Measurements from ENCODE around the gene GSG1L. TPM values are rescaled to one million over a fixed set of nuclear protein-coding genes. Genes with fewer than 3 reads are reported as not detected.
A peak's percentile ranks its signal among the peaks of the same experiment; 100 is the strongest.

Gene GSG1L
- polyA plus RNA-seq, 3 donors, result 0.41 to 0.91 (median 0.50) TPM

DNA sequence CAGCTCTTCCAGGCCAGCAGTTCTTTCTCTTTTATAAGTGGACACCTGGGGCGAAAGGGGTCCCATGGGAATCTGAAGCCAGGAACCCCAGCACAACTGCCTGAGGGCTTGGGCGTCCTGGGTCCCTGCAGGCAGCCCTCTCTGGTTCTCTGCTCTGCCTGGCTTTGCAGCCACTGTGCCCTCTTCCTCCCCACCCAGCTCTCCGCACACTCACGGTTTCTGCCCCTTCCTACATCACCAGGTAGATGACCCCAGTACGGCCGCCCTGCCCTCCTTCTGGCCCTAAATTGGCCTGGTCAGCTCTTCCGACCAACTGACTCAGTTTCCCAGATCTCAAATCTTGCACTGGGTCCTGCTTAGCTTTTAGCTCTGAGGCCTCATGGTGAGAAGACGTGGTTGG, 288.3 kb downstream of the GSG1L start:
- DNase-seq, result no peak

DNA sequence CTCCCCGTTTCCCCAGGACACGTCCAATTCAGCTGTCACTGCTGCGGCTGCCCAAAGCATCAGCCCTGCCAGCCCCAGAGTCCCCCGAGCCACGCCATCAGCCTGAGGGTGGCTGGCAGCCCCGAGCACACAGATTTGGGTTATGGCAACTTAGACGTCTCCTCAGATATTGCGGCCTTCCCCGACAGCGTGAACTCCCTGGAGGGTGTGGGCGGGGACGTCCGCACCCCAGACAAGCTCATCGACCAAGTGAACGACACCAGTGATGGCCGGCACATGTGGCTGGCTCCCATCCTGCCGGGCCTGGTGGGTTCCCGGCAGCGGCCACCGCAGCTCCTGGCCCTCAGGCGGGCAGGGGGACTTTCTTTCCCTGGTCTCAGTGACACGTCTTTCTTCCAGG, 288.7 kb downstream of the GSG1L start:
- DNase-seq, result no peak

DNA sequence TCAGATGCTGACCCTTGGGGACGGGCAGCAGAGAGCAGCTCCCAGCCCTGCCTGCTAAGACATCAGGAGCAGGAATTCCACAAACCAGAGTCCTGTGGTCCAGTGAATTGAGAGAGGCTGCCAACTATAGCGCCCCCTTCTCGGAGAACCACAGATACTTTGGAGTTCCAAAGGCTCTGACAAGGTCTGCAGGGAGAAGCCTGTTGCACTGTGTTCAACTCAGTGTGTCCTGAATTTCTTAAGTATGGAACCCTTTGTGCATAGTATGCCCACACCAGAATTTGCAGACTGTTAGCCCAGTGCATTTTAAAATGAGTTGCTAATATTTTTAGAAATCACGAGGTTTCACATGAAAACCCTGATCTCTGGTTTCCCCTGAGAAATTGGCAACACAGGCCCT, 290.2 kb downstream of the GSG1L start:
- DNase-seq, result no peak

DNA sequence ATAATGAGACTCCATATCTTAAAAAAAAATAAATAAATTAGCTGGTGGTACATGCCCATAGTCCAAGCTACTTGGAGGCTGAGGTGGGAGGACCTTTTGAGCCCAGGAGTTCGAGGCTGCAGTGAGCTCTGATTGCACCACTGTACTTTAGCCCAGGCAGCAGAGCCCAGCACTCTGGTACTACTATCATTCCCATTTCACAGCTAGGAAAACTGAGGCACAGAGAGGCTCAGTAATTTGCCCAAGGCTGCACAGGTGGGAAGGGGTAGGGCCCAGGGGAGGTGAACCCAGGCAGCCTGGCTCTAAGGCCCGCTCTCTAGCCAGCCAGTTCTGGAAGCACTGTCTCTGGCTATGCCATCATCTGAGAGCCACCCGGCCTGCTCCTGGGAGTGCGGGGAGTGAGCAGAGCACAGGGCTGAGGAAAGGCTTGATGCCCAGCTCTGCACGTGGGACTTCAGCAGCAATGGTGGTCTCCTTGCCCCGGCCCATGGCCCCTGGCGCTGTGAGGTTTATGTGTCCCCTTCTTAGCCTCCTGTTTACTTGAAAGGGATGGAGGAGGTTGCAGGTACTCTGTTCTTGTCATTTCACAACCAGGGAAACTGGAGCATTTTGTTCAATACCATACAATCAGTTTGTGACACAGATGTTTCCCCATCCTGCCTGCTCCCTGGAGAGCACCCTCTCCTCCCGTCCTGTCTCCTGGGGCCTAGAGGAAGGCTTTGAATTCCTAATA, 291.3 kb downstream of the GSG1L start:
- no peak for DNase-seq

DNA sequence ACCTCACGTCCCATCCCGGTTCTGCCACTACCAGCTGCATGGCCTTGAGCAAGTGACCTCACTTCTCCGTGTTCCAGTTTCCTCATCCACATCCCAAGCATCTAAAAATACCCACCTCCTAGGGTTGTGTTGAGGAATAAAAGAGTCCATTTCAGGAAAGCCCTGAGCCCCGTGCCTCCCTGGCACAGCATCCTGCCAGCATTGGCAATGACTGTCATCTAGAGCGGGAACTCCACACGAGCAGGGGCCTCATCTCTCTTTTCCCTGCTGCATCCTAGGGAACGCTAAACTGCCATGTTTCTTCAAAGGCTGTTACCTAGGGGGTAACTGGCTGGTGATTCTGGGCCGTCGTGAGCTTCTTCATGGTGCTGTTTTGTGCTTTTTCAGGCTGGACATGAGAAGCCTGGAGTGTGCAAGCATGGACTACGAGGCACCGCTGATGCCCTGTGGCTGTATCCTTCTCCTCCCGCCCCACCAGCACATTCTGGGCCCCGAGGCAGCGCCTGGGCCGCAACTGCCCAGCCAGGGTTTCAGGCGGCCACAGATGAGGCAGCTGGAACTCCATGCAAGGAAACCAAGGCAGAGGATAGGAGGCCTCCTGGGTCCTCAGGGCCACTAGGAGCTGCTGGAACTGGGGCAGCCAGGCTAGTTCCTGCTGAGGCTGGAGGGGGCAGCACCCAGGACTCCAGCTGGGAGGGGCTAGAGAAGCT, 292.2 kb downstream of the GSG1L start:
- DNase-seq, result no peak

DNA sequence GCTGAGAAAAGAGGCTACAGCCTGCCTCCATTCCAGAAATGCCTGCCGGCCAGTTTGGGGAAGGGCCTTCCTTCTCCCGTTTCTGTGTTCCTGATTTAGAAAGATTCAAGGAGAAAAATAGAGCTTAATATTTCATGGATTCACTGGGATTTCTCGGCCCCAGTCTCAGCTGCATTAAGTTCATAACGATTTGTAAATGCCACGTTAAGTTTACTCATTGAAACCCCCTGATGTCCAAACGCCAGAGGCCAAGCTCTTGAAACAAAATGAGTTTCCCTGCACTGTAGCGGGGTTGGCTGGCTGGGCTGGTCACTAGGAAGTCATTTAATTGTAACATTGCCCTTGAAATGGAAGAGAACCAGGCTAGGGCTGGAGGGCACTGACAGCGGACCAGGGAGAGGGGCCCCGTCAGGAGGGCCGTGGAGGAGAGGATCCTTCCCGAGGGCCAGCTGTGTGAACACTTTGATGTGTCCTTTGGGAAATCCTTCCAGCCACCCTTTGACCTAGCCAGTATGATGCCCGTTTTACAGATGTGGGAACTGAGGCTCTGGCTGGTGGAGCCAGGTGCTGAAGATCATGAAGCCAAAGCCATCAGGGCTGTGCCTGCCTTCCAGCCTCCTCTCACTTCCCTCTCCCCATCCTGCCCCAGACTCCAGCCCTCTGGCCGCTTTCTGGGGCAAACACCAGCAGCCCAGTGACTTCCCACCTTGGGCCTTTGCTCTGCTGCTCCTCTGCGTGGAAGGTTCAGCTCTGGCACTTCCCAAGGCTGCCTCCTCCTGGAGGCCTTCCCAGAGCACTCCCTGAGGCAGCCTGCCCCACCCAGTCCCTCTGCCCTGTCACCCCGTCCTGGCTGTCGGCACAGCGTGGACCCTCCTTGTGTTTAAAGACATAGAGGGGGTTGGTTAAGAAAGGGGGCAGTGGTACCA, 293.0 kb downstream of the GSG1L start:
- no peak for DNase-seq

DNA sequence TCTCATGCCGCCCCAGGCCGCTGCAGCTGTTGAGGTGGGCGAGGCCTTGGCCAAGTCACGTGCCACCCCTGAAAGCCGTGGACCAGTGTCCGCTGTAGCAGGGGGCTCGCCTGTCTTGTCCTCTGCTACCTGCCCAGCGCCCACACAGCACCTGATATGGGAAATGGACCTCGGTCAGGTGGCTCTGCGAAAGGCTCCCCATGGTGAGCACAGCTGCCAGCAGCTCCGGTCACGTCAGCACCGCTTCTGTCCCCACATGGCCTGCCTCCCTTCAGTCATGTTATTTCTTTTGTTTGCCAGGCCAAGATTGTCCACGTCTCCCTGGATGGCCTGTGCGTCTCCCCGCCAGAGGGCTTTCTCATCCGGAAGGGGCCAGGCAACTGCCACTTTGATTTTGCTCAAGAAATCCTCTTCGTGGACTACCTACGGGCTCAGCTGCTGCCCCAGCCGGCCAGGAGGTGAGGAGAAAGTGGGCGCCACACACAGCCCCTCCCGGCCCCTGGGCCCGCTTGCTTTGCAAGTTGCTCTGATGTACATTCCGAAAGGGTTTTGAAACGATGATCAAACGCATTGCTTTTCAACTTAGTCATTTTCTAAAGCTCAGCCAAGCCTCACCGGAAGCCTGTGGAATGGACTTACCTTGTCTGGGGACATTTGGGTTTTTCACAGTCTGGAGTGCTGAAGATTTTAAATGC, 293.8 kb downstream of the GSG1L start:
- peak; percentile 62 for DNase-seq

DNA sequence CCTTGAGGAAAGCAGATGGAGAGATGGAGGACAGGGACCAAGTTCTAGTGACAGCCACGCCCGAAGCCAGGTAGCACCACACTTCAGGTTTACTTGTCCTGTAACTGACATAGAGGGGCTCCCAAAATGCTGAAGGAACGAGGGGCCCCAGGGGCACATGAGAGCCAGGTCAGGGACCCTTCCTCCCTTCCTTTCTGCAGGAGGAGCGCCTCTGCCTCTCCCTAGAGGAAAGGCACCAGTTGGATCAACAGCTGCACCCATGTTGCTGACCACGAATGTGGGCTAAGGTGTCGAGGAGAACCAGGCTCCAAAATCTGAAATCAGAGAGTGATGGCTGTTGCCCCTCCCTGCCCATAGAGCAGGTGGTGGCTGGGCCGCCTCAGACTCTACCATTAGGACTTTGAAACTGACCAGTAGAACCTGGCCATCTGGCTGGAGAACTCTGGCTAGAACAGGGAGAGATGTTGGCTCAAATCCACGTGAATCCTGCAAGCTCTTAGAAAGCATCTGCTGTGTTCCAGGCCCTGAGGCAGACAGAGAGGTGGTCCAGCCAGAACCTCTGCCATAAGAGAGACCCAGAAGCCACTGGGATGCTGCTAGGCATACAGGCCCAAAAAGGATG, 294.8 kb downstream of the GSG1L start:
- no peak for DNase-seq

DNA sequence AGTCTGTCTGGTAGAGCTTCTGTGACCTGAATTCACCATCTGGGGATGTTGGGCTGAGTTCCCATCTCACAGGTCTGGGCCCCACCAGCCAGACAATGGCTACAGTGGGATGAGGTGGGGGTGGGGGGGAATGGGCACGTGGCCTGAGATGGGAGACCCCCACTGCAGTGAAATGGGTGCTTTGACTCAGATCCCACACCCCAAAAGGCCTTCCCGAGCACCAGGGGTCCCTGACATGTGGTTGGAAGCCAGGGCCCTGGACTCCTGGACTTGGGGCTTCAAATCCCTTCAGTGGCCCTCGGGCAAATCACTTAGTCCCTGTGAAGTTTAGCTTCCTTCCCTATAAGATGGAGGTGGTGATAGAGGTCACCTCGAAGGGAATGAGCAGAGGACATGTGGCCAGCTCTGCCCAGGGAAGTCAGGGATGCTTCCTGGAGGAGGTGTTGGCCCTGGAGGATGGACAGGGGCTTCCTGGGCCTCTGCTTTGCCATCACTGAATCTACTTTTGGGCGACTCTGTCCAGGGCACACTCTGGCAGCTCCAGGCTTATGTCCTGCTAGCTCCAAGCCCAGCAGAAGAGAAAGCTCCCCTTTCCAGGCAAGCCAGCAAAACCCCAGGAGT, 295.4 kb downstream of the GSG1L start:
- no peak for DNase-seq

DNA sequence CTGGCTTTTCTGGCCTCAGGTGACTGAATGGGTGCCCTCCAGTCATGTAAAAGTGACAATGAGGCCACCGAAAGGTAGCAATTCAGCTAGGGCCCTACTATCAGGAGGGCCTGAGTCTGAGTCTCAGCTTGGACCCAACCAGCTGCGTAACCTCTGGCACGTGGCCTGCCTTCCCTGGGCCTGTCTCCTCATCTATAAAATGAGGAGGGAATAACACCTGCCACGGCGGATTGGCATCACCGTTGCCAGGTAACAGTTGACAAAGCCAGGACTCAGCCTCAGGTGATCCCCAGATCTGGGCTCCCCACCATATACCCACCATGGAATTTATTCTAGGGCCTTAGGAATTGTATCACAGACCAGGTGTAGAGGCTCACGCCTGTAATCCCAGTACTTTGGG, 296.4 kb downstream of the GSG1L start:
- DNase-seq, result no peak

DNA sequence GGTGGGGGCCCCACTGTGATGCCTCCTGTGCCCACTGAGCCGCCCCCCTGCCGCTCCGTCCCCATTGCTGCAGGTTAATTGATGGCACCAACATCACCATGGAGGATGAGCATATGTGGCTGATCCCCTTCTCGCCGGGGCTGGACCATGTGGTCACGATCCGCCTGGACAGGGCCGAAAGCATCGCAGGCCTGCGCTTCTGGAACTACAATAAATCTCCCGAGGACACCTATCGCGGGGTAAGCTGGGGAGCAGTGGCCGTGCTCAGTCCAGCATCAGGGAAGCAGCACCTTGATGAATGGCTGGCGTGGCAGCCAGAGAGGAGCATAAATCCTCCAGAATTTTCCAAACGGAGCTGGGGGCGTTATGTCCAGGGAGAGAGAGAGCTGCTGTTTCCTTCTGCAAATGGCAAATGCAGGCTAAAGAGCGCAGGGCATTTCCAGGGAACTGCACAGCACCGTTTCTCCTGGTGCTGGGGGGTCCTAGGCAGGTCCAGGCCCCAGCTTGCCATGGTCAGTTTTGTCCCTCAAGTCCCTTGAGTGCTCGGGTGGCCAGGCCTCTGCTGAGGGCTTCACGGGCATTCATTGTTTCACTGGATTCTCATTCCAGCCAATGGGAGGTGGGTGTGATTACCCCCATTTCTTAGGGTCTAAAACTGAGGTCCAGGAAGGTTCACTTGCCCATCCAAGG, 297.1 kb downstream of the GSG1L start:
- DNase-seq, result no peak

DNA sequence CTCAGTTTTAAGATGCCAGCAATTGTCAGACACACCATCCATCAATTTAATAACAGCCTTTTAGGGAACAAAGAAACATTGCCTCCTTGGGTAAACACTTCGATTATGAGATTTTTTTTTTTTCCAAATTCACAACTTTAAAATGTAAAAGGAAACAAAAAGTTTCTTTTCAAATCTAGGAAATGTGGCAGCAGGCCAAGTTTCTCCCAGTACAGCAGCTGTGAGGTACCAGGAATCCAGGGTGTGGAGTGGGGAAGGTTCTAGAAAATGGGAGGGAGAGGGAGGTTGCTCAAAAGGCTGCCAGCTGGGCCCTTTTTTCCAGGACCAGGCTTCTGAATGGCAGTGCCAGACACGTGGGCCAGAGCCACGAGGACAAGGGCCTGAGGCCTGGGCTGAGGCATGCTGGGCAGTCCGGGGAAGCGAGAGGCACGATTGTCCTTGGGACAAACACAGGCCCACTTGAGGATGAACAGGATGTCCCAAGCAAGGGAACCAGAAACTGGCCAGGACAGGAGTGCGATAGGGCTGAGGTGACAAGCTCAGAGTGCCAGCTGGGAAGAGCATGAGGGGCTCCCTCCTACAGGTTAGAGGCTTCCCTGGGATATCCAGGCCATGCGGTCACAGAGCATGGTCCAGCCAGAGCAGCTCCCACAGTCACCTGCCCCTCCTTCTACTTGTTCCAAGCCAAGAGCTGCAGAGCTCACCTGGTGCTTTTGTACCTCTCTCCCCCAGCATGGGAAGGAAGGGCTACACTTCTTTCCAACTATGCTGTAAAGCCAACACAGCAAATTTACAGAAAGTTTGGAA, 298.4 kb downstream of the GSG1L start:
- DNase-seq, result no peak

DNA sequence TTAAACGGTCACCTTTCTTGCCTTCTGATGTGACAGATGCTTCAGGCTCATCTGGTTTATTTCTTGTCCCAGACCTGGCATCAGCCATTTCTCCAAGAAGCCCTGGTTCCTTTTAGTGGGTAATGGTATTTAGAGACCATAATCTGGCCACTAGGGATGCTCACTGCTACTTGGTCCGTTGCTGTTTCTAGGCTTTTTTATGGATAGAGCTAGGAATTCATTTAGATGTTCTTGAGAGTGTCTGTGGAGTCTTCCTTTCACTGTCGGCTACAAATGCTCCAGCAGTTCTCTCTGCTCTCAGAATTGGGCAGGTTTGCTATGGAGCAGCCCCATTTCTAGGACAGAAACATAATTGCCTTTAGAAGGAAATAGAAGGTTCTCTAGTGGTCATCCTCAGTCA, 299.1 kb downstream of the GSG1L start:
- DNase-seq, result no peak

DNA sequence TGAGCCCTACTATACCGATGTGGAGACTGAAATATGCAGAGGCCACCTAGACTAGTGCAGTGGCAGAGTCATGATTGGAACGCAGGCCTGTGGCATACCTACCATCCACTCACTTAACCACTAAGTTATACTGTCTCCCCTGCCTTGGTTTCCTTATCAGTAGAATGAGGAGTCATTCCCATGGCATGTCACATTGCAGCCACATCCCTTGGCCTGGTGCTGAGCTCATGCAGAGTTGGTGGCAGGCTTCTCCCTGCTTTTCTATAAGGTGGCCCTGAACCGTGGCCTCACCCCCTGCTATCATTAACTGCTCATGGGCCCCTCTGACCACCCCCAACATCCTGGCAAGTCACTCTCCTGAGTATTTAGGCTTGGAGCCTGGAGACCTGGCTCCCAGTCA, 301.1 kb downstream of the GSG1L start:
- no peak for DNase-seq

DNA sequence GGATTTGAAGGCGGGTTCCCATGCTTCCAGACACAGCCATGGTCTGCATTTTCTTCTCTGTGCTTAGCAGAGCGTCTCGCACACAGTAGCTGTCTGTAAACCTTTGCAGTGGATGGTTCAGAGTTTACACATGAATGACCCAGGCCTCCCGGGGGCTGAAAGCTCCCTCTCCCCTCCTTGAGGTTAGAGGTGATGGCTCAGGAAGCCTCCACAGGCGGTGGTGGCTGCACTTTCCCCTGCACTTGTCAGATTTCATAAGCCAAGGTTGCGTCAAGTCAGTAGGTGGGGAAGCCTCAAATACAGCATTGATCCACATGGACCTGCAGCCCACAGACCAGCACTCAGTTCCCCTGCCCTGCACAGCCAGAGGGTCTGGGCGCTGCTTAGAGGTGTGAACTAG, 301.7 kb downstream of the GSG1L start:
- no peak for DNase-seq

DNA sequence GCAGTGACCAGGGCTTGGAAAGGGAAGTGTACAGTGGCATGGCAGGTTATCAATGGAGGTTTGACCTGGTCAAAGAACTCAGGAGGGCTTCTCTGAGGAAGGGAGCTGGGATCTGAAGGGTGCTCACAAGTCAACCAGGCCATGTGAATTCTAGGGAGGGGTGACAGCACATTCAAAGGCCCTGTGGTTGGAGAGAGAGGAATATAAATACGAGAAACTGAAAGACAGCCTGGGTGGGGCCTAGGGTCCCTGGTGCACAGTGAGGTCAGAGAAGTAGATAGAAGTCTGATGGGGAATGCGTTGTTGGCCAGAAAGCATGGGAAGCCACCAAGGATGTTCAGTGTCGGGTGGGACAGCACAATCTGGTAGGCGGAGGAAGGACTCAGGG, 302.7 kb downstream of the GSG1L start:
- DNase-seq, result no peak

DNA sequence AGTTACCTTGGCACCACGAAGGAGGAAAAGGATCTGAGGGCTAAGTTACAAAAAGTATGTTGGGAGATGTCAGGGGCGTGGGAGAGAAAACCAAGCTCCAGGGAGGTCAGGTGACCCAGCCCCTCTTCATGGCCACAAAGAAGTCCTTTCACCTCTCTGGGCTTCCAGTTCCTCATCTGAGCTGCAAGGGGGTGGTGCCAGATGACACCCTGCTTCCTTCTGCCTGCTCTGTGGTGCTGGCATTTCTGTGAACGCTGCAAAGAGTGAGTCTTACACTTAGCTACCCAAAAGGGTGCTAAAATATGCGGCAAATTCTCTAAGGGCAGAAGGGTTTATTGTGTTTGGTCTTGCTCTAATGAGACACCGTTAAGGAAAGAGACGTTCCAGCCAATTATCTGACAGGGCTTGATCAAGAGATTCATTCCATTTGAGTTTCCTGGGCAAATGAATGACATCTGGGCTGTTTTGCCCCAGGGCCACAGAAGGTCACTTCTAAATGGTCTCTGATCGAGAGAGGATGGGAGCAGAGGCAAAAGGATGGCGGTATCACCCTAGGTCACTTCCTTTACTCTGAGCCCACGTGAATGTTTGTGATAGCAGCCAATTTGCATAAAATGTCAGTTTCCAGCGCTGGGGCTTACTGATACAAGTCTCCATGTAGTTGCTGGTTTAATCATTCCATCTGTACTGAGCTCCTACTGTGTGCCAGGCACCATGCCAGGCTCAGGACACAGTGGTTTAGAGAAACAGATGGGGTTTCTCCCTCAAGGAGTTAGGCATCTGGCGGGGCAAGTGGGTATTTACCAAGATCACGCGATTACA, 303.3 kb downstream of the GSG1L start:
- DNase-seq, result no peak

DNA sequence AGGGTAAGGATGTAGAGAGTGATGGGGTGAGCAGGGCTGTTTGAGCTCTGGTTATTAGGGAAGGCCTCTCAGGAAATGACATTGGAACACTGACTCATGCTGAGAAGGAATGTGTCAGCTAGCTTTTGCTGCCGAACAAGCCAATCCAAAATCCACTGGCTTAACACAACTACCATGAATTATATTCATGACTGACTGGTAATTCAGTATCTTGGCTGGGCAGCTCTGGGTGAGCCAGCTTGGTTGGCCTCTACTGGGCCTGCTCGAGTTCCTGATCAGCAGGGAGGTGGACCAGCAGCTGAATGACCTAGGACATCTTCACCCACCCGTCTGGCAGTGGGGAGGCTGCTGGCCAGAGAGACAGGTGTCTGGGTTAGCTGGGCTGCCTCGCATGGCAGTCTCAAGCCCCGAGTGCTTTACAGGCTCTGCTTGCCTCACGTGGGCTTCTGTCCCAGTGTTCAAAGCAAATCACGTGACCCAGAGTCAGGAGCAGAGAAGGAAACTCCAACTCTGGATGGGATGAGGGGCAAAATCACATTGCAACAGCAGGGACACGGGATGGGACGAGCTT, 304.1 kb downstream of the GSG1L start:
- no peak for DNase-seq

All from renal pelvis (tissue), 4 donors.